ENCODE measurements around the gene CLCN4. TPM values are rescaled to one million over a fixed set of nuclear protein-coding genes. Genes with fewer than 3 reads are reported as not detected.

Gene CLCN4
- total RNA-seq, 2 donors from 2014 or later, result 0.33 to 1.6 TPM

DNA sequence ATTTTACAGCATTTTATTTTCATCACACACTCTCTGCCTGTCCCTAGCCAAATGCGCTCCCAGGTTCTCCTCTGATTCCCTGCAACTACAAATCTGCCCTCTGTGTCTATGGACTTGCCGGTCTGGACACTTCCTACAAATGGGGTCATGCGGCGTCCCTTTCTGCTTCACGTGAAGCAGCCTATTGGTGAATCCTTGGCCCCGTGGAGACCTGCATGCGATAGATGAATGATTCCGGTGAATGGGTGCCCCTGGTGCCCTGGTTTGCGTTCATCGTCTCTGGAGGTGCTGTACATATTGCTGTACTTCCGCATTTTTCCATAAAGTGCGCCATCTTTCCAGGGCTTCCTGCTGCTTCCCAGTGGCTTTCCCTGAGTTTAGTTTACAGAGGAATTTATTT is 27.5 kb upstream of the CLCN4 start:
- Histone ChIP-seq H3K4me1 (no peaks in the 10 kb centered on the region), H3K27ac (no peak overlapping the region), H3K4me3 (no peak overlapping the region), H3K36me3 (replicated peaks in 1 of 2; ENCODE audit: insufficient read depth in 1 of 2, low read depth in 2 of 2) (no peaks in the 10 kb centered on the region), H3K9me3 (no peaks in the 10 kb centered on the region), H3K27me3 (no peaks in the 10 kb centered on the region)
- TF ChIP-seq POLR2A (IDR thresholded peaks at IDR 0.05), result no peak
- TF ChIP-seq, protein P1, sequence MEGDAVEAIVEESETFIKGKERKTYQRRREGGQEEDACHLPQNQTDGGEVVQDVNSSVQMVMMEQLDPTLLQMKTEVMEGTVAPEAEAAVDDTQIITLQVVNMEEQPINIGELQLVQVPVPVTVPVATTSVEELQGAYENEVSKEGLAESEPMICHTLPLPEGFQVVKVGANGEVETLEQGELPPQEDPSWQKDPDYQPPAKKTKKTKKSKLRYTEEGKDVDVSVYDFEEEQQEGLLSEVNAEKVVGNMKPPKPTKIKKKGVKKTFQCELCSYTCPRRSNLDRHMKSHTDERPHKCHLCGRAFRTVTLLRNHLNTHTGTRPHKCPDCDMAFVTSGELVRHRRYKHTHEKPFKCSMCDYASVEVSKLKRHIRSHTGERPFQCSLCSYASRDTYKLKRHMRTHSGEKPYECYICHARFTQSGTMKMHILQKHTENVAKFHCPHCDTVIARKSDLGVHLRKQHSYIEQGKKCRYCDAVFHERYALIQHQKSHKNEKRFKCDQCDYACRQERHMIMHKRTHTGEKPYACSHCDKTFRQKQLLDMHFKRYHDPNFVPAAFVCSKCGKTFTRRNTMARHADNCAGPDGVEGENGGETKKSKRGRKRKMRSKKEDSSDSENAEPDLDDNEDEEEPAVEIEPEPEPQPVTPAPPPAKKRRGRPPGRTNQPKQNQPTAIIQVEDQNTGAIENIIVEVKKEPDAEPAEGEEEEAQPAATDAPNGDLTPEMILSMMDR (IDR thresholded peaks at IDR 0.05), result no peak
- no peak for DNase-seq
- no peak for ATAC-seq
- WGBS, 2 donors, result 95 to 97% methylated on average over 6 to 9 of the region's 12 CpGs
- intact Hi-C loops (cut with DNase I), result no loop called here

DNA sequence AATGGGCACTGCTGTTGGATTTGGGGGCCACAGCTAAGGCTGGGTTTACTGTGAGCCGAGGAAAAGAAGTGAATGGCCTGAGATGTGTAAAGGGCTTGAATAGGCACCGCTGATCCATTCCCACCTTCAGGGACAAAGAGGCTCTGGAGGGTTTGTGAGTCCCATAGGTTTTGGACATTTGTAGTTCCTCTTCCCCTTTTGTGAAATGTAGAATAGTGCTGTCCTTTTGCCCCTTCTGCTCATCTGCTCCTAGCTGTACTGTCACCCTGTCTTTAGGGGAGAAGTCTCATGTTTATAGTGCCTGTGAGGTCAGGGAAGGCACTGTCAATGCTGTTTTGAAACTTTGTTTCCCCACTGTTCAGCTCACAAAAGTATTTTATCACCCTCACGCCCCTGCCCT is 26.4 kb upstream of the CLCN4 start:
- DNase-seq (no peak), ATAC-seq (no peak)
- intact Hi-C loops (cut with DNase I), result no loop called here
- 86 to 100% methylated on average over 2 to 3 of the region's 3 CpGs for WGBS, 2 donors
- H3K4me3 ChIP-seq, result no peak overlapping the region
- no peaks in the 10 kb centered on the region for H3K36me3 ChIP-seq (replicated peaks in 1 of 2; ENCODE audit: insufficient read depth in 1 of 2, low read depth in 2 of 2)
- H3K9me3 ChIP-seq, result no peaks in the 10 kb centered on the region
- TF ChIP-seq, protein P1 (IDR thresholded peaks at IDR 0.05), result no peak
- no peak for TF ChIP-seq POLR2A (IDR thresholded peaks at IDR 0.05)
- no peak overlapping the region for H3K27ac ChIP-seq
- H3K4me1 ChIP-seq, result no peaks in the 10 kb centered on the region
- no peaks in the 10 kb centered on the region for H3K27me3 ChIP-seq

DNA sequence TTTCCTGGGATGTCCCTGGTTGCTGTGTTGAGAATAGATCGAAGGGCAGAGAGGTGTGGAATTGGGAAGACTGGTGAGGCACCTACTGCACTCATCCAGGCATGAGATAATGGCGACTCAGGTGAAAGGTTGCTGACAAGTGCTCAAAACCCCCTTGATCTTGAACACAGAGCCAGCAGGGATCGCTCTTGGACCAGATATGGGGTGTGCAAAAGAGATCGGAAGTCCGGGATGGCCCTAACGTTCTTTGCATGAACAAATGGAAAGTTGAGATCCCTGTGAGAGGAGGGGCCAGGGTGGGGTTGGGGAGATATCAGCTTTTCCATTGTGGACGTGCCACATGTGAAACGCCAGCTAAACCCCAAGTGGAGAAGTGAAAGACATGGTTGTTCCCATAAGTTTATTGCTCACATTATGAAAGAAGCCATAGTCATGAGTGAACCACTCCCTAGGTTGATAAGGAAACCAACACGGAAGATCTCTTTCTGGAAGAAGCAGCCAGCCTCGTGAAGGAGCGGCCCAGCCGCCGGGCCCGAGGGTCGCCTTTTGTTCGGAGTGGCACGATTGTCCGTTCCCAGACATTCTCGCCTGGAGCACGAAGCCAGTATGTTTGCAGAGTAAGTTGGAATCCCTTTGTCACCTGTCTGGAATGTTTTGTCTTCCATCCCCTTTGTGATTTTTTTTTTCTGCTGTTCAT is 22.6 kb upstream of the CLCN4 start:
- Histone ChIP-seq H3K27ac (no peak overlapping the region), H3K27me3 (no peaks in the 10 kb centered on the region), H3K4me3 (no peak overlapping the region), H3K36me3 (replicated peaks in 1 of 2; ENCODE audit: insufficient read depth in 1 of 2, low read depth in 2 of 2) (no peaks in the 10 kb centered on the region), H3K4me1 (no peaks in the 10 kb centered on the region), H3K9me3 (no peaks in the 10 kb centered on the region)
- ATAC-seq, result no peak
- TF ChIP-seq, protein P1 (IDR thresholded peaks at IDR 0.05), result no peak
- no peak for TF ChIP-seq POLR2A (IDR thresholded peaks at IDR 0.05)
- intact Hi-C loops (cut with DNase I), result no loop called here
- no peak for DNase-seq
- WGBS, 2 donors, result 94 to 98% methylated on average over 14 to 19 of the region's 20 CpGs

DNA sequence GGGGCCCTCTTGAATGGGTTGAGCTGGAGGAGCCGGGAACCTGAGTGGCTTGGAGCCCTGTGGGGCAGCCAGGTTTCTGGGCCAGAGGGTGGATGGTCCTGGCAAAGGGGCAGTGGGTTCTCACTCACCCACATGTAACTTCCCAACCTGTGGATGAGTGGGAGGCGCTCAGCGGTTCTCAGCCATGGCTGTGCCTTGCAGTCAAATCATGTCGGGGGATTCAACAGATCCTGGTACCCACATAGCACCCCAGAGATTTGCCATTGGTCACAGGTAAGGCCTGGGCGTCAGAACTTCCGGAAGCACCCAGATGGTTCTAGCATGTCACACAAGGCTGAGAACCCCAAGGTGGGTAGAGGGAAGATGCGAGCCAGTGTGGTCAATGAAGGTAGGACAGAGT is 21.9 kb upstream of the CLCN4 start:
- Histone ChIP-seq H3K36me3 (replicated peaks in 1 of 2; ENCODE audit: insufficient read depth in 1 of 2, low read depth in 2 of 2) (no peaks in the 10 kb centered on the region), H3K27ac (no peak overlapping the region), H3K9me3 (no peaks in the 10 kb centered on the region), H3K4me1 (no peaks in the 10 kb centered on the region), H3K27me3 (no peaks in the 10 kb centered on the region), H3K4me3 (no peak overlapping the region)
- WGBS, 2 donors, result 98% methylated on average over 7 of the region's 7 CpGs; no CpG with 5 or more reads in 1 of the 2 donors
- DNase-seq, result no peak
- no peak for TF ChIP-seq POLR2A (IDR thresholded peaks at IDR 0.05)
- TF ChIP-seq, protein P1 (IDR thresholded peaks at IDR 0.05), result no peak
- ATAC-seq, result no peak
- intact Hi-C loops (cut with DNase I), result no loop called here
